SKM-1 treated with dmso at 0.1 percent for 144 hours (cell line): ENCODE results near the gene NAIF1.
A peak's percentile ranks its signal among the peaks of the same experiment; 100 is the strongest.
"Not testable (repeated sequence)": the region's sequence is repeated elsewhere in the genome, so short reads cannot be mapped to it uniquely, and the experiment has no call there.

Experiments
- DNase-seq: peaks from one replicate; lab custom pipeline; 2025; ENCODE audit not compliant: unreplicated experiment; lab: John Stamatoyannopoulos, UW

Gene NAIF1

DNA sequence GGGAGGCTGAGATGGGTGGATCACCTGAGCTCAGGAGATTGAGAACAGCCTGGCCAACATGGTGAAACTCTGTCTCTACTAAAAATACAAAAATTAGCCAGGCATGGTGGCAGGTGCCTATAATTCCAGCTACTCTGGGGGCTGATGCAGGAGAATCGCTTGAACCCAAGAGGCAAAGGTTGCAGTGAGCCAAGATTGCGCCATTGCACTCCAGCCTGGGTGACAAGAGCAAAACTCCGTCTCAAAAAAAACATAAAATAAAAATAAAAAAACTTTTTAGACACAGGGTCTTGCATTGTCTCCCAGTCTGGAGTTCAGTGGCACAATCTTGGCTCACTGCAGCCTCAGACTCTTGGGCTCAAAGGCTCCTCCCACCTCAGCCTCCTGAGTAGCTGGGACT, 30.6 kb downstream of the NAIF1 start:
- DNase-seq, result not testable (repeated sequence)

DNA sequence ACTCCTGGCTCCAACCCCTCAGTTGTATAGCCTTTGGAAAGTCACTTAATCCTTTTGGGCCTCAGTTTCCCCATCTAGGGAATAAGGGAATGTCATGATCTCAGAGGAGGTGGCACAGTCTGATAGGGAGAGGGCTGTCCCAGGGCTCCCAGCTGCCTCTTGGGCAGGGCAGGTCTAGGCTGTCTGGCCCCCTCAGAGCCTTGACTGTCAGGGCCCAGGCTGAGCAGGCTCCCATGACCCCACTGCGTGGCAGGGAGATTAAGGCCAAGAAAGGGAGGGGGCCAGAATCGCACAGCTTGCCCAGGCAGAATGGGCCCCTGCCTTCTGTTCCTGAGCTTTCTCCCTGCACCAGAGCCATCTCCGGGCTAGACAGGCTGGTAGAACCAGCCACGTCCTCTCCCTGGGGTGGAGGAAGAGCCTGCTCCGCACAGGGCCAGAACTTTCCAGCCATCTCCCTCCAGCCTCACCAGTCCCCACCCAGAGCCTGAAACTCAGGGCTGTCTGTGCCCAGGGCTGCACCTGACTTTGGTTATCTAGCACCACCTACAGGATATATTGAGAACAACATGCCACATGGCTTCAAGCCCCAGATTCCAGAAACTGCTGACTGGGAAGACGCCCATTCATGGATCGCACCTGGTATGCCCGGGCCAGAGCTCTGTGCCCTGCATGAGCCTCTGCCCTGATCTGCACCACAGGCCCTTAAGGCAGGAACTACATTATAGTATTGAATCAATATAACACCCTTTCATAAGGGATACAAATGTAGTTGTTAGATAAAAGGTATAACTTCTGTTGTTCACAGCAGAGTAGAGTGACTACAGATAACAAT, 32.1 kb downstream of the NAIF1 start:
- DNase-seq, result peak; percentile 66

DNA sequence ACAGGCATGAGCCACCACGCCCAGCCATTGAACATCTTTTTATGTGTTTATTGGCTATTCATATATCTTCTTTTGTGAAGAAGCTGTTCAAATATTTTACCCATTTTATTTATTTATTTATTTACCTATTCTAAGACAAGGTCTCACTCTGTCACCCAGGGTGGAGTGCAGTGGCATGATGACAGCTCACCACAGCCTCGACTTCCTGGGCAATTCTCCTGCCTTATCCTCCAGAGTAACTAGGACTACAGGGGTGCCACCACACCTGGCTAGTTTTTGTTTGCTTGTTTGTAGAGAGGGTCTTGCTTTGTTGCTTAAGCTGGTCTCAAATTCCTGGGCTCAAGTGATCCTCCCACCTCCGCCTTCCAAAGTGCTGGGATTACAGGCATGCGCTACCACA, 33.5 kb downstream of the NAIF1 start:
- DNase-seq, result no peak

DNA sequence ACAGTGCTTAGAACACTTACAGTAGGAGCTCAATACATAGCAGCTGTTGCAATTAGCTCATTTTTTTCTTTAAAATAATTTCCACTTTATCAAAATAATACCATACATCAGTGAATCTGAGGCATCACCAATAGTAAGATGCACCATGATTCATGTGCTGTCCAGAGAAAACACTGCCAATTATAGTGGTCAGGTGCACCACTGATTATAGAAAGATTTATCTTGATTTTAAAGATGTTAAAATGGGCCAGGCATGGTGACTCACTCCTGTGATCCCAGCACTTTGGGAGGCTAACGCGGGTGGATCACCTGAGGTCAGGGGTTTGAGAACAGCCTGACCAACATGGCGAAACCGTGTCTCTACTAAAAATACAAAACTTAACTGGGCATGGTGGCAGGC, 39.4 kb downstream of the NAIF1 start:
- DNase-seq, result no peak

DNA sequence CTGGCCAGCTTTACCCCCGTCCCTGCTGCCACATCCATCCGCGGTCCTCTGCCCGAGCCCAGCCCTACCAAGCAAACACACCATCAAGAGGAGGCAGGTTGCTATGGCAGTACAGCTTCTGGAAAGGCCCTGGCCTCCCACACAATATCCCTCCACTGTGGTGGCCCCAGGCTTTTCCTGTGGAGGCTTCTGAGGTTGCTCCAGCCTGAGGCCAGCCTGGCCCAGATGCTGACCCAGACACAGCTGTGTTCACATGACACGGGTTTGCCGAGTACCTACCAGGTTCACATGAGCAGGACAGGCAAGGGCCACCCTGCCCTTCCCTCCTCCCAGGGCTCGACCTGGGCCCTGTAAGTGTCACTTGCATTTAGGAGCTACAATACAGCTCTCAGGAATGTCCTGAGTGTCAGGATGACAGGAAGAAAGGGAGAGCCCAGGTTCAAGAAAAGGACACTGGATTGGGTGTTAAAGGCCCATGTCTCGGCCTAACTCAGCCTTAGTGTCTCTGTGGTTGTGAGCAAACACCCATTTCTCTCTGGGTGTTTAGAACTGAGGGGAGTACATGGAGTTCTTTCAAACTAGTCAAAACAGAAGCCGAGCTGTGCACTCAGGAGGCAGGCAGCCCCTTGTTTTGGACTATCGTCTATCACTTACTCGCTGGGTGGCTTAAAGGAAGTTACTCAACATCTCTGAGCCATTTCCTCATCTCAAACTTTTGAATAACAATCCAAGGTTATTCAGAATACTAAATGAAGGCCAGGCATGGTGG, 40.2 kb downstream of the NAIF1 start:
- DNase-seq, result peak; percentile 38

DNA sequence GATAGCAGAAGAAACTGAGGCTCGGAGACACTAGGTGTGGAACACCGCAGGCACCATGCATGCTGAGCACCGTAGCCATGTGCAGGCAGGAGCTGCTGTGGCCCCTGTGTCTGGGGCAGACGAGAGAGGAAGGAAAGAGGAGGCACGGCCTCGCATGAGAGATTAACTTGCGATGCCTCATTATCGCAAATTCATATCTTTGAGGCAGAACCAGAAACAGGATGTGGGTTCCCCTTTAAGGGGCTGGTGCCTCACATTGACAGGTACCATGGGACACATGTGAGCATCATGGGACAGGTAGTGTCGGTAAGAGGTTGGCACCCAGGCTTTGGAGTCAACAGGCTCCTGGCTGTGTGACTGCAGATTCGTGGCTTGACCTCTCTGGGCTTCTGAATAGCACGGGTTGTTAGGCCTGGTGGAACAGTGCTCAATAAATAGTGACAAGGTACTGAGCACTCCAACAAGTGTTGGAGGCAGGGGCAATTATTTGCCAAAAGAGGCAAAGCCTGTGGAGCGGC, 40.8 kb downstream of the NAIF1 start:
- no peak for DNase-seq

DNA sequence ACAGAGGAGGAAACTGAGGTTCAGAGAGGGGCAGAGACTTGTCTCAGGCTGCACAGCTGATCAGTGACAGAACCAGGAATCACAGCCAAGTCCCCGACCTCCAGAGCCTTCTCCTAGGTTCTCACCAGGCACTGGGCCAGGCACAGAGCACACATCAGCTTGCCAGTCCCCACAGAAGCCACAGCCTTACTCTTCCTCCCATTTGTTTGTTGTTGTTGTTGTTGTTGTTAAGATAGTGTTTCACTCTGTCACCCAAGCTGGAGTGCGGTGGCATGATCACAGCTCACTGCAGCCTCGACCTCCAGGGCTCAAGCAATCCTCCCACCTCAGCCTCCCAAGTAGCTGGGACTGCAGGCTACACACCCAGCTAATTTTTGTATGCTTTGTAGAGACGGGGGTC, 41.4 kb downstream of the NAIF1 start:
- no peak for DNase-seq

DNA sequence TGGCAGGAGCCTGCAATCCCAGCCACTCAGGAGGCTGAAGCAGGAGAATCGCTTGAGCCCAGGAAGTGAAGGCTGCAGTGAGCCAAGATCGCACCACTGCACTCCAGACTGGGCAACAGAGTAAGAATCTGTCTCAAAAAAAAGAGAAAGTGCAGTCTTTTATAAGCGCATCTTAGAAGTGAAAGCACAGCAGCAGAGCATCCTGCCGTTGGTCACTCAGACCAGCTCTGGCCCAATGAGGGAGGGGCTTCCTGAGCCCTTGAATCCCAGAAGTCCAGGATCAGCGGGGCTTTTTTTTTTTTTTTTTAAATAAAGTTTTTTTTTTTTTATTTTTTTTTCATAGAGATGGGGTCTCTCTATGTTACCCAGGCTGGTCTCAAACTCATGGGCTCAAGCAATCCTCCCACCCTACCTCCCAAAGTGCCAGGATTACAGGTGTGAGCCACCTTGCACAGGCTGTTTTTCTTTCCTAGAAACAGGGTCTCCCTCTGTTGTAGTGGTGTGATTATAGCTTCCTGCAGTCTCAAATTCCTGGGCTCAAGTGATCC, 42.3 kb downstream of the NAIF1 start:
- DNase-seq, result no peak

DNA sequence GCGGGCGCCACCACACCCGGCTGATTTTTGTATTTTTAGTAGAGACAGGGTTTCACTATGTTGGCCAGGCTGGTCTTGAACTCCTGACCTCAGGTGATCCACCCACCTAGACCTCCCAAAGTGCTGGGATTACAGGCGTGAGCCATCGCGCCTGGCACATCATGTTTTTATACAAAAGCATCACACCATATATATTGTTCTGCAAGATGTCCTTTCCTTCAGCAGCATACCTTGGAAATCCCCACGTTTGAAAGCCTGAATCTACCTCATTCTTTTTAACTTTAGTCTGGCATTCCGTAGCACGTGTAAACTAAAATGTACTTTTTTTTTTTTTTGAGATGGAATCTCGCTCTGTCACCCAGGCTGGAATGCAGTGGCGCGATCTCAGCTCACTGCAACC, 43.4 kb downstream of the NAIF1 start:
- DNase-seq, result not testable (repeated sequence)

DNA sequence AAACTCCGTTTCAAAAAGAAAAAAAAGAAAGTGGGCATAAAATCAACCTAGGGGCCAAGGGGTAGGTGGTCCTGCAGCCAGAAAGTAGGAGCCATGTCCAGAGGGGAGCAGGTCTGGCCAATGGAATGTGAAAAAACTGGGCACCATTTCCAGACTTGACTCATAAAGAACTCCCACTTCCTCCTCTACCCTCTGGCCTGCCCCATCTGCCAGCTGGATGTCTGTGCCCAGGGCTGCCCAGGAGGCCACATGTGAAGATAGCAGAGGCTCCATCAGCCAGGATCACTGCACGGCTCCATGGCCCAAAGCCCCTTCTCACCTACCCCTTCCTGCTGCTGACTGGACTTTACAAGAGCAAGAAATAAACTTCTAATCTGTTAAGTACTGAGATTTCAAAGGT, 44.2 kb downstream of the NAIF1 start:
- no peak for DNase-seq

DNA sequence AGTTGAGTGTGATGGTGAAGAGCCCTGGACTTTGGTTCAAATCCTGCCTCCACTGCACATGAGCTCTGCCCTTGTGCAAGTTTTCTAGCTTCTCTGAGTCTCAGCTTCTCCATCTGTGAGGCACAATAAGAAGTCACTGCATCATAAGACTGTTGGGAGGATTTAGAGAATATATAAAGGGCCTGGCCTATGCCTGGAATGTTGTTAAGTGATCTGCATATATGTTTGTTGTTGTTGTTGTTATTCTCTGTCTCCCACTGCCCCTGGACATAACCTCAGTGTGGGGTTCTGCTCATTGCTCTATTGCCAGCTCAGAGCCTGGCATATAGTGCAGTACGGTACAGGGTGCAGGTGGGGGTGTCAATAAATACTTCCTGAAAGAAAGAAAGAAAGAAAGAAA, 46.0 kb downstream of the NAIF1 start:
- DNase-seq, result no peak

DNA sequence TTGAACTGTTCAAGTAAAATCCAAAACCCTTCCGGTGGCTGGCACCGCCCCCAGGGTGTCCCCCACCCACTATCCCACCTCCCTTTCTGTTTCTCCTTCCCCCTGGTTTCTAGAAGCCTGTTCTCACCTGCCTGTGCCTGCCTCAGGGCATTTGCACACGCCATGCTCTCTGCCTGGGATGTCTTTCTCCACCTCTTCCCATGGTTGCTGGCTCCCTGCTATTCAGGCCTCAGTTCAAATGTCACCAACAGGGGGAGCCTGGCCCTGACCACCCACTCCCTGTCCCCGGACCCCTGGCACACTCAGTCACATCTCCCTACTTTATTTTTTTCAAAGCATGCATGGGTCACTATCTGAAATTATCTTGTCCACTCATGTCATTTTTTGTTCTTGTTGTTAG, 46.4 kb downstream of the NAIF1 start:
- no peak for DNase-seq

DNA sequence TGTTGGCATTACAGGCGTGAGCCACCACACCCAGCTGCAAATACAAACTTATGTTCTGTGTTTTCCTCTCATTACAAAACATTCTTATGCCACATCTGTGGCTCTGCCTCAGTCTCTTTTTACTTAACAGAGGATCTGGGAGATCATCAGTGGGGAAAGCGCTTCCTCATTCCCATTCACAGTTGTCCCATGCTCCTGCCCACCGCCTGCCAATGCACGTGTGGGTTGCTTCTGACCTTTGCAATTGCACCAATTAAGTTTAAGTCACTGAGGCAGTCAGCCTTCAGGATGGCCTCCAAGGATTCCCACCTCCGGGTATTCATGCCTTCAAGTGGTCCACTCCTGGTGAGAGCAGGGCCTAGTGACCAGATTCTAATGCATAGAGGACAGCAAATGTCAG, 51.4 kb downstream of the NAIF1 start:
- DNase-seq, result no peak
